Activated T-cell treated with anti-CD3 and anti-CD28 coated beads, Interleukin-2, amount 50 U/mL, for 72 hours (primary cell): Measurements from ENCODE around the gene XPO1. TPM values are rescaled to one million over a fixed set of nuclear protein-coding genes. Genes with fewer than 3 reads are reported as not detected.
A peak's percentile ranks its signal among the peaks of the same experiment; 100 is the strongest.

ENCODE experiments used
- ATAC-seq, 2 donors: fragments of 150-1000 bp; cut with Tn5 transposase; replicated peaks in 1 of 2; 2 replicates each; pipeline ENCODE4 v1.10.0; 2021; ENCODE audit warnings: moderate library complexity in 2 of 2, mild to moderate bottlenecking in 1 of 2
- DNase-seq, 2 donors: peaks; one replicate each; pipeline ENCODE4 v3.0.0; 2021 to 2022; ENCODE audit warnings: mixed read lengths in 1 of 2
- H3K27ac Mint-ChIP-seq: one replicate; pipeline ENCODE4 v1.8.0; 2022; ENCODE audit warnings: mild to moderate bottlenecking, moderate library complexity, mixed read lengths
- H3K27me3 Mint-ChIP-seq: one replicate; pipeline ENCODE4 v1.8.0; 2022; ENCODE audit warnings: low read depth, mixed read lengths
- H3K36me3 Mint-ChIP-seq, 2 donors: one replicate each; pipeline ENCODE4 v1.8.0; 2022; ENCODE audit warnings: mixed read lengths in 2 of 2, mild to moderate bottlenecking in 1 of 2; ENCODE audit not compliant: insufficient read depth in 2 of 2
- H3K4me1 Mint-ChIP-seq: one replicate; pipeline ENCODE4 v1.8.0; 2022; ENCODE audit warnings: low read depth, mixed read lengths
- H3K4me3 Mint-ChIP-seq, 2 donors: one replicate each; pipeline ENCODE4 v1.8.0; 2022; ENCODE audit warnings: mild to moderate bottlenecking in 2 of 2, mixed read lengths in 2 of 2, moderate library complexity in 2 of 2
- H3K9me3 Mint-ChIP-seq, 2 donors: one replicate each; pipeline ENCODE4 v1.8.0; 2022; ENCODE audit warnings: mixed read lengths in 2 of 2
- total RNA-seq, 2 donors: library from RNA; stranded (reverse); gene quantifications; one replicate each; pipeline ENCODE4 v1.2.3, GENCODE V29; 2022

XPO1 gene
- total RNA-seq, 2 donors from 2014 or later = 130 to 161 TPM

GRCh38 chr2:61435291-61435690 lies 102.9 kb downstream of the XPO1 start:
- peaks cover 59% of the 10 kb centered on the region for H3K4me1 Mint-ChIP-seq
- peaks cover 8 to 12% of the 10 kb centered on the region in 2 donors for H3K9me3 Mint-ChIP-seq
- DNase-seq (no peak), ATAC-seq (no peak)
- H3K36me3 Mint-ChIP-seq = peaks cover 15 to 24% of the 10 kb centered on the region in 2 donors
- H3K27me3 Mint-ChIP-seq = no peaks in the 10 kb centered on the region
- H3K4me3 Mint-ChIP-seq = no peak overlapping the region
- peak overlapping the region; percentile 69 for H3K27ac Mint-ChIP-seq

GRCh38 chr2:61434314-61434713 lies 103.8 kb downstream of the XPO1 start:
- Mint-ChIP-seq H3K27ac (peak overlapping the region; percentile 90), H3K4me3 (no peak overlapping the region), H3K36me3 (peaks cover 13 to 24% of the 10 kb centered on the region in 2 donors), H3K4me1 (peaks cover 53% of the 10 kb centered on the region), H3K27me3 (no peaks in the 10 kb centered on the region), H3K9me3 (peaks cover 8 to 12% of the 10 kb centered on the region in 2 donors)
- no peak for ATAC-seq
- no peak for DNase-seq

GRCh38 chr2:61433606-61434005 lies 104.5 kb downstream of the XPO1 start:
- peaks cover 8 to 12% of the 10 kb centered on the region in 2 donors for H3K9me3 Mint-ChIP-seq
- H3K4me3 Mint-ChIP-seq = no peak overlapping the region
- peaks cover 12 to 21% of the 10 kb centered on the region in 2 donors for H3K36me3 Mint-ChIP-seq
- H3K27me3 Mint-ChIP-seq = no peaks in the 10 kb centered on the region
- peaks cover 49% of the 10 kb centered on the region for H3K4me1 Mint-ChIP-seq
- H3K27ac Mint-ChIP-seq = no peak overlapping the region
- DNase-seq (no peak), ATAC-seq (no peak)

GRCh38 chr2:61432990-61433389 lies 105.2 kb downstream of the XPO1 start:
- Mint-ChIP-seq H3K4me3 (no peak overlapping the region), H3K27ac (peak overlapping the region; percentile 2), H3K36me3 (peaks cover 11 to 18% of the 10 kb centered on the region in 2 donors), H3K9me3 (peaks cover 7 to 11% of the 10 kb centered on the region in 2 donors), H3K4me1 (peaks cover 48% of the 10 kb centered on the region), H3K27me3 (no peaks in the 10 kb centered on the region)
- ATAC-seq = no peak
- no peak for DNase-seq

GRCh38 chr2:61431345-61431744 lies 106.8 kb downstream of the XPO1 start:
- peaks cover 48% of the 10 kb centered on the region for H3K4me1 Mint-ChIP-seq
- no peaks in the 10 kb centered on the region for H3K27me3 Mint-ChIP-seq
- H3K4me3 Mint-ChIP-seq = no peak overlapping the region
- DNase-seq = no peak
- no peak for ATAC-seq
- peaks cover 2 to 6% of the 10 kb centered on the region in 2 donors for H3K36me3 Mint-ChIP-seq
- peaks cover 0 to 3% of the 10 kb centered on the region in 2 donors for H3K9me3 Mint-ChIP-seq
- no peak overlapping the region for H3K27ac Mint-ChIP-seq

Other genes starting within 250 kb of the XPO1 start
- 100 to 1,000 TPM in 1 of 2 donors, 10 to 100 TPM in 1; 100.0 to 104 TPM for gene USP34, start 67.3 kb downstream of the XPO1 start, total RNA-seq